C4-2B (cell line): Measurements from ENCODE around the gene CRAT.

ENCODE experiments used
- ZFX ChIP-seq: fragments of 450-650 bp; IDR thresholded peaks from 2 replicates; pipeline ENCODE4 v1.6.1; 2017
- TF ChIP-seq, protein P1 (sequence below): fragments of 450-650 bp; conservative IDR thresholded peaks from 2 replicates; pipeline ENCODE4 v1.5.1; 2017; ENCODE audit warnings: mild to moderate bottlenecking

DNA sequence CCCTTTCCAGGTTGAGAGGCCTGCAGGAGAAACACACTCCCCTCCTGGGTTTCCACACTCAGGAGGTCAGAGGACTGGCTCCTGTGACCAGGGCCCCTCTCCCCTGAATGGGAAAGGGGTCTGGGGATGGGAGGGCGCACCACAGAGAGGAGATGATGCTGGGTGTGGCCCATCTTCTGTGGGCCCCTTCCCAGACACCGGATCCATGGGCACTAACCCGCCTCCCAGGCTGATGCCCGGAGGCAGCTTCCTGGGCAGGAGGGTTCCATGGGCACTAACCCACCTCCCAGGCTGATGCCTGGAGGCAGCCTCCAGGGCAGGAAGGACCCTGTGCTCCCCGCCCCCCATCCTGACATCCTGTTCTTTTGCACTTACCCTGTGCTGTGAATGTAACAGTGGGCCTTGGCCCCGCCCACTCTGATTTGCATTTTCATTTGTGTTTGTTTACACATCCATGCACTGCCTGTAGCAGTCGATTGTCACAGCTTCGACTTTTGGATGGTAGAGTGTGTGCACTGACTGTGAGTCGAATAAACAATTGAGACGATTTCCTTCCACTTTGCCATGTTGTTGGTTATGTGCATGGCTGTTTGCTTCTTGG, 39.0 kb downstream of the CRAT start:
- TF ChIP-seq, protein P1, sequence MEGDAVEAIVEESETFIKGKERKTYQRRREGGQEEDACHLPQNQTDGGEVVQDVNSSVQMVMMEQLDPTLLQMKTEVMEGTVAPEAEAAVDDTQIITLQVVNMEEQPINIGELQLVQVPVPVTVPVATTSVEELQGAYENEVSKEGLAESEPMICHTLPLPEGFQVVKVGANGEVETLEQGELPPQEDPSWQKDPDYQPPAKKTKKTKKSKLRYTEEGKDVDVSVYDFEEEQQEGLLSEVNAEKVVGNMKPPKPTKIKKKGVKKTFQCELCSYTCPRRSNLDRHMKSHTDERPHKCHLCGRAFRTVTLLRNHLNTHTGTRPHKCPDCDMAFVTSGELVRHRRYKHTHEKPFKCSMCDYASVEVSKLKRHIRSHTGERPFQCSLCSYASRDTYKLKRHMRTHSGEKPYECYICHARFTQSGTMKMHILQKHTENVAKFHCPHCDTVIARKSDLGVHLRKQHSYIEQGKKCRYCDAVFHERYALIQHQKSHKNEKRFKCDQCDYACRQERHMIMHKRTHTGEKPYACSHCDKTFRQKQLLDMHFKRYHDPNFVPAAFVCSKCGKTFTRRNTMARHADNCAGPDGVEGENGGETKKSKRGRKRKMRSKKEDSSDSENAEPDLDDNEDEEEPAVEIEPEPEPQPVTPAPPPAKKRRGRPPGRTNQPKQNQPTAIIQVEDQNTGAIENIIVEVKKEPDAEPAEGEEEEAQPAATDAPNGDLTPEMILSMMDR, result no peak
- TF ChIP-seq ZFX, result no peak
